Hematopoietic multipotent progenitor cell treated with erythropoietin and hydrocortisone succinate and interleukin-3 and kit ligand, for 8 days (in vitro differentiated cells): ENCODE results near the gene ECSCR.
"Not testable (repeated sequence)": the region's sequence is repeated elsewhere in the genome, so short reads cannot be mapped to it uniquely, and the experiment has no call there.

Source experiments
- DNase-seq: peaks from one replicate; pipeline ENCODE4 v3.0.0-alpha.2; 2015

ECSCR gene

DNA sequence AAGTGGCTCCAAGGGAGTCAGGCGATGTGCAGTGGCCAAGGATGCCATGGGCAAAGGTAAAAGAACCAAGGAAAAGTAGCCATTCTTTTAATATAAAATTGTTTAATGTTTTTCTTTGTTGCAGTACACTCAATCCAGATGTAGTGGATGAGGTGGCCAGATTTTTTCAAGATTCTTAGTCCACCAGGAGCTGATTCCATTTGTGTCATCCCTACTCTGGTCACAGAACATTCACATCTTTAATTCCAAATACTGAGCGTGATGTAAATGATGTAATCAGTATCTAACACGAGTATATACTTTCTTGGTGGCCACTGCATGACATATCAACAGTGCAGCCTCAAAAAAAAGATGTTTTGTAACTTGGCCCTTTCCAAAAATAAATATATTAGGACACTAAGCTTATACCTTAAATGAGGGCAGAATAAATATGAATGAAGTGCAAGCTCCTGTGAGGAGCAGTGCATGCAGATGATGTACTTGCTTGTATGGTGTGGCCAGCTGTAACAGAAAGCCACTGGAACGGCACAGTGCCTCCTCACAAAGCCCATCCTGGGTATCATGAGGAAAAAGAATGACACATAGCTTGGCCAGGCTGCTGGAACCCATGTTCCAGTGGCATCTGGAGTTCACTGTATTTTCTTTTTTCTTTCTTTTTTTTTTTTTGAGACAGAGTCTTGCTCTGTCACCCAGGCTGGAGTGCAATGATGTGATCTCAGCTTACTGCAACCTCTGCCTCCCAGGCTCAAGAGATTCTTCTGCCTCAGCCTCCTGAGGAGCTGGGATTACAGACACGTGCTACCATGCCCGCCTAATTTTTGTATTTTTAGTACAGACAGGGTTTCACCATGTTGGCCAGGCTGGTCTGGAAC lies 52.2 kb downstream of the ECSCR start:
- no peak for DNase-seq

DNA sequence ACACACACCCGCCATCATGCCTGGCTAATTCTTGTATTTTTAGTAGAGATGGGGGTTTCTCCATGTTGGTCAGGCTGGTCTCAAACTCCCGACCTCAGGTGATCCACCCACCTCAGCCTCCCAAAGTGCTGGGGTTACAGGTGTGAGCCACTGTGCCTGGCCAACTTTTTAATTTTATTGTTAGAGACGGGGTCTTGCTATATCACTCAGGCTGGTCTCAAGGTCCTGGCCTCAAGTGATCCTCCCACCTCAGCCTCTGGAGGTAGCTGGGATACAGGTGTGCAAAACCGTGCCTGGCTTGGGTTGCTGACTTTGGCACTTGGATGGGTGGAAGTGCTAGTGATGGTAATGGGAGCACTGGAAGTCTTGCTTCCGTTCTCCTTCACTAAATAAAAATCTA lies 53.4 kb downstream of the ECSCR start:
- DNase-seq = not testable (repeated sequence)

DNA sequence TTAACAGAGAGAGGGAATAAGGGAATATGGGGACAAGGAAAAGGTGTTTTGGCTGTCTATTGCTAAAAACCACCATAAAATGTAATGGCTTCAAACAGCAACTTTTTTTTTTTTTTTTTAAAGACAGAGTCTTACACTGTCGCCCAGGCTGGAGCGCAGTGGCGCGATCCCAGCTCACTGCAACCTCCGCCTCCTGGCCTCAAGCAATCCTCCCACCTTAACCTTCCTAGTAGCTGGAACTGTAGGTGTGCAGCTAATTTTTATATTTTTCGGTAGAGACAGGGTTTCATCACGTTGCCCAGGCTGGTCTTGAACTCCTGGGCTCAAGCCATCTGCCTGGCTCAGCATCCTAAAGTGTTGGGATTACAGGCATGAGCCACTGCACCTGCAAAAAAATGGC lies 54.4 kb downstream of the ECSCR start:
- DNase-seq = no peak

DNA sequence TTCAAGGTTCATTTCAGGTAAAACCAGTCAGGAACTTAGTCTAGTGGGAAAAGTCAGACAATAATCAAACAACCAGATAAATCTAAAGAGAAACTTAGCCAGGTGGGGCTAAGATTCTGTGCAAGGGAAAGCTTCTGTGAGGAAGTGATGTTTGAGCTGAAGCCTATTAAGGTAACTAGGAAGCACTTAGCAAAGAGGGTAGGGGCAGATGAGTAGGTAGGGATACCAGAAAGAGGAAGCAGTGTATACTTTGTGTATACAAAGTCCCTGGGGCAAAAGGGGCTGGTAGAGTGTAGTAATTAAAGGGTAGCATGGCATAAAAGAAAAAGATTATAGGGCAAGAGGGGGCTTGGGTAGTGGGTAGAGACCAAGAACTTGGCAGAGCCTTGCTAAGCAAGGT lies 55.0 kb downstream of the ECSCR start:
- DNase-seq = no peak

DNA sequence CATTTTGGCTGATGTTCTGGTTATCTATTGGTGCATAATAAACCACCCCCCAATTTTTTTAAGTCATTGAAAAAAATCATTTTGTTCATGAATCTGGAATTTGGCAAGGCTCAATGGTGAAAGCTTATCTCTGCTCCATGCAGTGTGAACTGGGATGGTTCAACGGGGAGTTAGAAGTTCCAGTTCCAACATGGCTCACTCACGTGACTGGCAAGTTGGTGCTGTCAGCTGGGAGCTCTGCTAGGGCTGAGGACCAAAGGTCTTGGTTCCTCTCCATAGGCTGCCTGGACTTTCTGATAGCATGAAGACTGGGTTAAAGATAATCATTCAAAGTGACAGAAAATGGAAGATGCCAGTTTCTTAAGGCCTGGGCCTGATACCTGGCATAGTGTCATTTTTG lies 55.6 kb downstream of the ECSCR start:
- DNase-seq = peak; percentile 39

GRCh38 chr5:139404484-139404840 lies 58.1 kb downstream of the ECSCR start:
- DNase-seq = no peak

GRCh38 chr5:139403787-139404483 lies 58.6 kb downstream of the ECSCR start, which contains the start of gene SPATA24:
TSS of gene SPATA24 (minus strand) at chr5:139404089. CDS start at chr5:139404060, 29 bp downstream.
- DNase-seq = peak; percentile 97

GRCh38 chr5:139403418-139403786 lies 59.1 kb downstream of the ECSCR start:
- DNase-seq = no peak

DNA sequence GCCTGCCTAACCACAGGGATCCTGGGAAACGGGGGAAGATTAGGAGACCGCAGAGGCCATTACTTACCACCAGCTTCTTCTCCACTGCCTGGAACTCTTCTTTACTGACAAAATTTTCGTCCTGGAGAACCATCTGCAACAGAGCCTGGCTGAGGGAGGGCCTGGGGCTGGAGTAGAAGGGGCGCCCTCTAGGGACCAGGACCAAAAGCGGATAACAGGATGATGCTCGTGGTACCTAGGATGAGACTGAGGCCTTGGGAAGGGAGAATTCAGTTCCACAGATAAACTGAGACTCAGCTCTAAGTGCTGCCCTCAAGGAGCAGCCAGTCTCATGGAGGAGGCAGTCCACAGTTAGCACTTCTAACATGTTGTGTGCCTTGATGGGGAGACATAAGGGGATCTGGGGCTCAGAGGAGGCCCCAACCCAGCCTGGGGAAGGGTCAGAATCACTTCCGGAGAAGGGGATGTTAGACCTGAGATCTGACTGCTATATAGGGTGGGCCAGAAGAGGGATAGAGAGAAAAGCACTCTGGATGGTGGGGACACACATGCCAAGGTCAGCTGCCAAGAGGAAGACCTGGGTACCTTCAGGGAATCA lies 59.9 kb downstream of the ECSCR start:
- peak; percentile 59 for DNase-seq

- DNase-seq = no peak
Measured at GRCh38 chr5:139401546-139401945, 61.0 kb downstream of the ECSCR start.

- DNase-seq = no peak
Measured at GRCh38 chr5:139399501-139400121, 62.9 kb downstream of the ECSCR start.
